GM13976 (cell line): Measurements from ENCODE around the gene SLC9A9.

Source experiments
- DNase-seq: peaks from one replicate; pipeline ENCODE4 v3.0.0; 2012; ENCODE audit warnings: low spot score
- CTCF ChIP-seq: IDR thresholded peaks from 2 replicates; pipeline ENCODE4 v1.5.1; 2012; ENCODE audit warnings: borderline replicate concordance, mild to moderate bottlenecking; ENCODE audit not compliant: insufficient read depth; ENCODE audit errors: extremely low read depth, missing control alignments, control extremely low read depth
- in situ Hi-C: fragments of 300-500 bp; cut with MboI; formaldehyde crosslinking; loops from one replicate; pipeline ENCODE4 v1.12.0; 2022; ENCODE audit warnings: low sequenced_read_pairs, mixed read lengths, inconsistent platforms; ENCODE audit not compliant: unreplicated experiment

Gene SLC9A9

GRCh38 chr3:143242691-143243090 is 605.6 kb downstream of the SLC9A9 start:
- no peak for DNase-seq
- in situ Hi-C loops: no loop called here
- no peak for TF ChIP-seq CTCF

- DNase-seq: no peak
- in situ Hi-C loops: no loop called here
These were observed 606.2 kb downstream of the SLC9A9 start for GRCh38 chr3:143242101-143242500.

GRCh38 chr3:143241481-143241951 is 606.8 kb downstream of the SLC9A9 start:
- in situ Hi-C loops: no loop called here
- TF ChIP-seq CTCF: no peak
- no peak for DNase-seq

More at GRCh38 chr3:143242101-143242500, 606.2 kb downstream of the SLC9A9 start:
- no peak for TF ChIP-seq CTCF

- DNase-seq: no peak
- TF ChIP-seq CTCF: no peak
- in situ Hi-C loops: no loop called here
These were observed 607.4 kb downstream of the SLC9A9 start for GRCh38 chr3:143240886-143241285.

GRCh38 chr3:143239031-143239430 is 609.2 kb downstream of the SLC9A9 start:
- no peak for DNase-seq
- TF ChIP-seq CTCF: no peak
- in situ Hi-C loops: no loop called here

GRCh38 chr3:143237077-143237627 is 611.1 kb downstream of the SLC9A9 start:
- DNase-seq: no peak
- TF ChIP-seq CTCF: no peak
- in situ Hi-C loops: no loop called here
